Lung (tissue), 12 donors: ENCODE results near the gene TCFL5. TPM values are rescaled to one million over a fixed set of nuclear protein-coding genes. Genes with fewer than 3 reads are reported as not detected.

Experiments
- ATAC-seq: fragments of 200-7000 bp; cut with Tn5 transposase; one replicate; pipeline ENCODE4 v1.9.1; 2020; ENCODE audit warnings: moderate number of reproducible peaks; ENCODE audit not compliant: insufficient read depth, low FRiP score
- DNase-seq, 3 donors: peaks; one replicate each; pipeline ENCODE4 v3.0.0-alpha.2; 2013 to 2017
- H3K27ac ChIP-seq, 2 donors: one replicate each; pipeline ENCODE4 v1.5.1; 2013; ENCODE audit warnings: mild to moderate bottlenecking in 2 of 2, moderate library complexity in 2 of 2, control low read depth in 1 of 2, inconsistent platforms in 1 of 2, low read depth in 1 of 2, low read length in 1 of 2
- H3K27me3 ChIP-seq, 3 donors: one replicate each; pipeline ENCODE4 v1.5.1; 2013; ENCODE audit warnings: low read length in 2 of 3; ENCODE audit not compliant: control insufficient read depth in 3 of 3, insufficient read depth in 3 of 3
- H3K36me3 ChIP-seq, 4 donors: one replicate each; pipeline ENCODE4 v1.5.1; 2013; ENCODE audit warnings: low read length in 4 of 4, mild to moderate bottlenecking in 1 of 4, moderate library complexity in 1 of 4; ENCODE audit not compliant: control insufficient read depth in 4 of 4, insufficient read depth in 4 of 4
- H3K4me1 ChIP-seq, 5 donors: one replicate each; pipeline ENCODE4 v1.5.1; 2013; ENCODE audit warnings: low read length in 5 of 5, mild to moderate bottlenecking in 2 of 5, moderate library complexity in 1 of 5; ENCODE audit not compliant: control insufficient read depth in 5 of 5, insufficient read depth in 5 of 5
- H3K4me3 ChIP-seq: one replicate; pipeline ENCODE4 v1.5.1; 2013; ENCODE audit warnings: mild to moderate bottlenecking, control low read depth, moderate library complexity
- H3K9ac ChIP-seq, 2 donors: one replicate each; pipeline ENCODE4 v1.5.1; 2013; ENCODE audit warnings: low read length in 2 of 2, control low read depth in 1 of 2; ENCODE audit not compliant: insufficient read depth in 1 of 2
- H3K9me3 ChIP-seq, 4 donors: one replicate each; pipeline ENCODE4 v1.5.1; 2013; ENCODE audit warnings: low read length in 3 of 4, mild to moderate bottlenecking in 1 of 4, moderate library complexity in 1 of 4; ENCODE audit not compliant: control insufficient read depth in 4 of 4, insufficient read depth in 3 of 4
- CTCF ChIP-seq: IDR thresholded peaks from 2 replicates; pipeline ENCODE4 v1.5.1; 2012; ENCODE audit warnings: mild to moderate bottlenecking; ENCODE audit errors: control extremely low read depth, extremely low read depth
- WGBS, 2 donors: extraction: QIAGEN DNeasy Blood & Tissue Kit; methylation state at CpG; one replicate each; pipeline ENCODE4 v1.1.7; 2013; 5-methylcytosine and 5-hydroxymethylcytosine counted together
- polyA plus RNA-seq, 2 donors: library from polyadenylated mRNA; stranded (reverse); fragments of 200-250 nt; gene quantifications; one replicate each; pipeline ENCODE4 v1.2.1, GENCODE V29; 2013
- total RNA-seq, 2 donors: library from RNA; depleted of rRNA in 1 of 2; stranded (reverse); fragments of >200 nt in 1 of 2; gene quantifications; one replicate each; pipeline ENCODE4 v1.2.1, GENCODE V29; 2014 to 2021
- donor health status: control.
- donor health status: control.
- donor health status: Bipolar disorder and iron deficiency.
- donor health status: healthy.
- donor health status: DM: yes; HTN: yes; CAD: no.

TCFL5 gene
- total and polyA plus RNA-seq, 4 donors: 3.8 to 8.6 (median 6.1) TPM

DNA sequence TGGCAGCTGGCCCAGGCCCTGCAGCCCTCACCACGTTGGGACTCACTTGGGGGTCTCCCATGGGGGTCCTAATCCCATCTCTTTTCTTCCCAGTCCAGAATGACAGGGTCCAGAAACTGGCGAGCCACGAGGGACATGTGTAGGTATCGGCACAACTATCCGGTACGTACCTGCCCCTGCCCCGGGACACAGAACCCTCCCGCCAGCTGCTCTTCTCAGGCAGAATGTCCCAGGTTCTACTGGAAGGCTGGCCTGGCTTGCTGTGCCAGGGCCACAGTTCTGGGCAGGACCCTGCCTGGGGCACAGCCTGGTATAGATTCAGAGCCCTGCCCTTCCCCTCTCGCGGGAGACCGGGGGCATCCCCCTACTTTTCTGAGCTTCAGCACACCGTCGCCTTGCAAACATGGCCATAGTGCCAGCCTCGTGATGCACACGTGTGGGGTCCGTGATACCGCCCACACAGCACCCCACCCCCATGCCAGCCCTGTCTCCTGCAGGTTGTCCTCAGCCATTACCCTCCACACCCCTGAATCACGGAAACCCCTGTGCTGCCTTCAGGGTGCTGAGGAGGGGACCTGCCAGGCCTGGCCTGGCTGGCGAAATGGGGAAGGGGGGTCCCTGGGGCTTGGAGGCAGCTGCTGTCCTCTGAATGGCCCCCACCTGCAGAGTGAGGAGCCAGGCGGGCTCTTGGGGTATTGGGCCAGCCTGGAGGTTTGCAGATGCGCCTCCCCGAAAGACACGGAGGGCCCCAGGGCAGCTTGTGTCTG, 54.0 kb downstream of the TCFL5 start:
- Histone ChIP-seq H3K27me3 (no peaks in the 10 kb centered on the region), H3K4me1 (peaks cover 0 to 25% (median 6%) of the 10 kb centered on the region in 5 donors), H3K9ac (no peak overlapping the region), H3K27ac (no peak overlapping the region), H3K4me3 (no peak overlapping the region), H3K36me3 (peaks cover 5 to 46% (median 23%) of the 10 kb centered on the region in 4 donors), H3K9me3 (no peaks in the 10 kb centered on the region)
- 89 to 91% methylated on average over 22 to 23 of the region's 23 CpGs for WGBS, 2 donors
- ATAC-seq (no peak), DNase-seq (no peak)
- TF ChIP-seq CTCF: no peak

- Histone ChIP-seq H3K9me3 (no peaks in the 10 kb centered on the region), H3K27ac (peak overlapping the region in 1 of 2 donors; percentile 73), H3K27me3 (no peaks in the 10 kb centered on the region), H3K9ac (no peak overlapping the region), H3K4me3 (no peak overlapping the region), H3K4me1 (peaks cover 0 to 25% (median 6%) of the 10 kb centered on the region in 5 donors), H3K36me3 (peaks cover 5 to 35% (median 21%) of the 10 kb centered on the region in 4 donors)
- WGBS, 2 donors: 75 to 81% methylated on average over 11 of the region's 11 CpGs
- DNase-seq (no peak), ATAC-seq (no peak)
- TF ChIP-seq CTCF: no peak
Observed at GRCh38 chr20:62806383-62807050, 55.1 kb downstream of the TCFL5 start.

DNA sequence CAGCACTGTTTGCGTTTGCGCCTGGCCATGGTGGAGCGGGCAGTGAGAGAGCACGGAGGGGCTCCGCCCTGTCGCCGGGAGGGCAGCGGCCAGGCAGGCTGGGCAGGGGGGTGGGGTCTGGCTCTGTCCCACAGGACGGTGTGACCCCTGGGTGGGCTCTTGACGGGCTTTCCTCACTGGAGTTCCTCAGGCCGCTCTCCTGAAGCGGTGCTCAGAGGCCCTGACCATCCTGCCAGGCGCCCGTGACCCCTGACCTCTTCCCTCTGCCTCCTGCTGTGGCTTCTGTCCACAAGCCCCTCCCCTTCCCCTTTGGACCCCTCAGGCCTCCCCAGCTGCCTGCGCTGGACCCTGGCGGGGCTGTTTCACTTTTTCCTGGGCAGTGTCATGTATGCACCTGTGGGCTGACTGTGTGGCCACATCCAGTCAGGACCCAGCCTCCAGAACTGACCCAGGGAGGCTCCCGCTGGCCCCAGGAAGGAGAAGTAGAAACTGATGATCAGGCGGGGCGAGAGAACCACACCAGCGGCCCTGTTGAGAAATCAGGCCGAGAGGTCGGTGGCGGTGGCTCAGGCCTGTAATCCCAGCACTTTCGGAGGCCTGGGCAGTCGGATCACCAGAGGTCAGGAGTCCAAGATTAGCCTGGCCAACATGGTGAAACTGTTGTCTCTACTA, 55.8 kb downstream of the TCFL5 start:
- DNase-seq: no peak
- peak overlapping the region in 1 of 2 donors; percentile 19 for H3K9ac ChIP-seq
- H3K9me3 ChIP-seq: no peaks in the 10 kb centered on the region
- ATAC-seq: peak; percentile 14
- no peaks in the 10 kb centered on the region for H3K27me3 ChIP-seq
- H3K27ac ChIP-seq: peak overlapping the region in 1 of 2 donors; percentile 73
- peaks cover 3 to 34% (median 21%) of the 10 kb centered on the region in 4 donors for H3K36me3 ChIP-seq
- TF ChIP-seq CTCF: no peak
- peaks cover 0 to 25% (median 6%) of the 10 kb centered on the region in 5 donors for H3K4me1 ChIP-seq
- H3K4me3 ChIP-seq: peak overlapping the region; percentile 98
- 12 to 24% methylated on average over 25 of the region's 25 CpGs for WGBS, 2 donors
